ENCODE data around the gene NBL1.

- TF ChIP-seq, protein P1, sequence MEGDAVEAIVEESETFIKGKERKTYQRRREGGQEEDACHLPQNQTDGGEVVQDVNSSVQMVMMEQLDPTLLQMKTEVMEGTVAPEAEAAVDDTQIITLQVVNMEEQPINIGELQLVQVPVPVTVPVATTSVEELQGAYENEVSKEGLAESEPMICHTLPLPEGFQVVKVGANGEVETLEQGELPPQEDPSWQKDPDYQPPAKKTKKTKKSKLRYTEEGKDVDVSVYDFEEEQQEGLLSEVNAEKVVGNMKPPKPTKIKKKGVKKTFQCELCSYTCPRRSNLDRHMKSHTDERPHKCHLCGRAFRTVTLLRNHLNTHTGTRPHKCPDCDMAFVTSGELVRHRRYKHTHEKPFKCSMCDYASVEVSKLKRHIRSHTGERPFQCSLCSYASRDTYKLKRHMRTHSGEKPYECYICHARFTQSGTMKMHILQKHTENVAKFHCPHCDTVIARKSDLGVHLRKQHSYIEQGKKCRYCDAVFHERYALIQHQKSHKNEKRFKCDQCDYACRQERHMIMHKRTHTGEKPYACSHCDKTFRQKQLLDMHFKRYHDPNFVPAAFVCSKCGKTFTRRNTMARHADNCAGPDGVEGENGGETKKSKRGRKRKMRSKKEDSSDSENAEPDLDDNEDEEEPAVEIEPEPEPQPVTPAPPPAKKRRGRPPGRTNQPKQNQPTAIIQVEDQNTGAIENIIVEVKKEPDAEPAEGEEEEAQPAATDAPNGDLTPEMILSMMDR (conservative IDR thresholded peaks at IDR 0.05; ENCODE audit: low read depth, low read length), result no peak
- TF ChIP-seq EZH2phosphoT487 (IDR thresholded peaks at IDR 0.05; ENCODE audit: borderline replicate concordance, low read length), result no peak
These were observed 8.5 kb upstream of the NBL1 start for GRCh38 chr1:19635646-19636045.

Measured in PC-3 (cell line).